ENCODE measurements around the gene TSPO.
A peak's percentile ranks its signal among the peaks of the same experiment; 100 is the strongest.
"Not testable (repeated sequence)": the region's sequence is repeated elsewhere in the genome, so short reads cannot be mapped to it uniquely, and the experiment has no call there.

TSPO gene

DNA sequence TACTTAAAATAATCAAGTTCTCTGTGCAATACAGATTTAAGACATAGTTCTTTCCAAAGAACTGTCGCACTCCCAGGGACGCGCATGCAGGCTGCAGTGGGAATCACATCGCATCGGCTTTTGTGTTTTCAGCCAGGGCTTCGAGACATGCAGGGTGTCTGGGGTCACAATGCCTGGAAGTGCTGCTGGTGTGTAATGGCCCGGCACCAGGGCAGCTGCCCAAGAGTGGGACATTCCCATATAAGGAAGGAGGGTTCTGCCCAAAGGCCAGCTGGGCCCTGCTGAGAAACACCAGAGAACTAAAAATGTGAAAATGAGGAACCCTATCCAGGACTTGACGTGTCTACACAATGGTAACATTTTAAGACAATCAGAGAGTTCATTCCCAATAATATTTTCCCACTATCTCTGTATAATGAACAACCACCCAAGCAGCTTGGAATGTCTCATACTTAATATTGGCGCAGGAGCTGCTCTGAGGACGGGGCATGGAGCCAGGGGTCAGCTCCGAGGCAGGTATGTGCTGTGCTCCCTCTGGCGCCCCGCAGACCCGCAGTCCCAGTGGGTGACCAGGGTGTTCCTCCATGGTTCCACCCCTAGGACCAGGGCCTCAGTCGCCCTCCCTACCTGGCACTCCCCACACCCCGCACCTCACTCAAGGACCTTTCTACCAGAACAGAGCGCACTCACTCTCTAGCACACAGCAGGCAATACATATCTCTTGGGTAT, 19.4 kb upstream of the TSPO start:
- no peak for DNase-seq (ENCODE audit: low read depth)

DNA sequence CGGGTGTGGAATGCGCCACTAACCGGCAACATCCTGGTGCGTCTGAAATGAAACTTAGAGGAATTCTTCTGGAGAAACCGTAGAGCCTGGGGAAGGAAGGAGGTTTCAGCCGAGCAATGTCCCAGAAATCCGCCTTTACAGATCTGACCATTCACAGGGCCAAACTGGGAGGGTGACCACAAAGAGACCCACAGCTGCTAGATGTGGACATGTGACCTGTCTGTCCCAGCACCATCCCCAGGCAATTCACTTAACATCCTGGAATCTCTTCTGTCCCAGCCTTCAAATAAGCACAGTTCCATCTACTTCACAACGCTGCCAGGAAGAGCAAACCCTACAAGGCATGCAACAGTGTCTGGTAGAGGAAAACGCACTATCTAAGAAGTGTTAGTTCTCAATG, 18.0 kb upstream of the TSPO start:
- no peak for DNase-seq (ENCODE audit: low read depth)

DNA sequence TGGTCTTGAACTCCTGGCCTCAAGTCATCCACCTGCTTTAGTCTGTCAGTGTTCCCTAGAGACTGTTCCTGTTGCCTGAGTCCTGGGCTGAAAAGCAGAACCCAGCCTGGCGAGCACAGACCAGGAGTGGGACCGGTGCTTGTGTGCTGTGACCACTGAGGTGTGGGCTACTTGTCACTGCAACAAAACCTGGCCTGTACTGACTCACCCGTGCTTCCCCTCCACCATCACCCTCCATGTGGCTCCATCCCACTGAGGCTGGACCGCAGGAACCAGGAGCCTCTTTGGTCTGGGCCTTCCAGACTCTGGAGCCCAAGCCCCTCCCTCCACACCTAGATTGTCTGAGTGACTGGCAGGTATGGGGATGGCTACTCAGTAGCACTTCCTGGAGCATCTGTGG, 16.8 kb upstream of the TSPO start:
- DNase-seq (ENCODE audit: low read depth), result no peak

DNA sequence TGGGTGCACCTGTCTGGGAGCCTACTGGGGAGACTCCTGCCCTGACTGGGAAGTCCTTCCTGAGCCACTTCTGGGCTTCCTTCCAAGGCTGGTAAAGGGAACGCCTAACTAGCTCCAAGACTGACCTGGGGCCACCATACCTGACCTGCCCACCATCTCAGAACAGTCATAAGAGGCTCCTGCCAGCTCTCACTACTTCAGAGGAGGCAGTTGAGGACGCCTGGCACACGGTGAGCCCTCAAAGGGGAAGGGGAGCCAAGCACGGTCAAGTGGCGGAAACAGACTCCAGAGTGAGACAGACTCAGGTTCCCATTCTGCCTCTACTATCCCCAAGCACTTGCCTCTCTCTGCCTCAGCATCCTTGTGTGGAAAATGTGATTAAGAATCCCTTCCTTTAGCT, 15.8 kb upstream of the TSPO start:
- DNase-seq (ENCODE audit: low read depth), result no peak

DNA sequence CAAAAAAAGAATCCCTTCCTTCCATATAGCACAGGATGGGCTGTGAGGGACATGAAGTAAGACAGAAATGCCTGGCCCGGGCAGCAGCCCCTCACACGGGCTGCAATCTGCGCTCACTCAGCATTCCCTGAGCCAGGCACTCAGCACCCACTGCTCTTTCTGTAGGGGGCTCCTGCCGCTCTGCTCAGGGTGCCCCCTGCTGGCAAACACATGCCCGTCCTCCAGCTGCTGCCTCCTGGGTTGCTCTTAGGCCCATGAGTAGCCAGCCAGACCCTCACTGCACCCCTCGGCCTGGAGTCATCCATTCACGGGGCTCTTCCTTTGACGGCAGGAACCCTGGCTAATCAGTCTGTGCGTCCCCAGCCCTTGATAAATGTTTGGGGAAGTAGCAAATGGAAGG, 15.1 kb upstream of the TSPO start:
- no peak for DNase-seq (ENCODE audit: low read depth)

DNA sequence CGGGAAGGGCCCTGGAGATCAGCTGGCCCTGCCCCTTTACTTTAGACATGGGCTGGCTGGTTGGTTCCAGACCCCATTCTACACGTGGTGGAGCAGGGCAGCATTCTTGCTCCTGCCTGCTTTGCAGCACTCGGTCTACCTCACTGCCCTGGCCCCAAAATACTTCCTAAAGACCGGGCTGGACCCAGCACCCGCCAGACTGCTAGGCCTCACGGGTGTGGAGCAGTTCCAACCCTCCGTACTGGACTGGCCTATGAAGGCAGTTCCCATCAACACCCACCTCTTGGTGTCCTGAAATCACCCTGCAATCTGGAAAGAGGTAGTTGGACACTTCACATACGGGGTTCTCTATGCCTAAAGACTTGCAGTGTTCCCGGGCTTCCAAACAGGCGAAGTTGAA, 14.6 kb upstream of the TSPO start:
- DNase-seq (ENCODE audit: low read depth), result no peak

DNA sequence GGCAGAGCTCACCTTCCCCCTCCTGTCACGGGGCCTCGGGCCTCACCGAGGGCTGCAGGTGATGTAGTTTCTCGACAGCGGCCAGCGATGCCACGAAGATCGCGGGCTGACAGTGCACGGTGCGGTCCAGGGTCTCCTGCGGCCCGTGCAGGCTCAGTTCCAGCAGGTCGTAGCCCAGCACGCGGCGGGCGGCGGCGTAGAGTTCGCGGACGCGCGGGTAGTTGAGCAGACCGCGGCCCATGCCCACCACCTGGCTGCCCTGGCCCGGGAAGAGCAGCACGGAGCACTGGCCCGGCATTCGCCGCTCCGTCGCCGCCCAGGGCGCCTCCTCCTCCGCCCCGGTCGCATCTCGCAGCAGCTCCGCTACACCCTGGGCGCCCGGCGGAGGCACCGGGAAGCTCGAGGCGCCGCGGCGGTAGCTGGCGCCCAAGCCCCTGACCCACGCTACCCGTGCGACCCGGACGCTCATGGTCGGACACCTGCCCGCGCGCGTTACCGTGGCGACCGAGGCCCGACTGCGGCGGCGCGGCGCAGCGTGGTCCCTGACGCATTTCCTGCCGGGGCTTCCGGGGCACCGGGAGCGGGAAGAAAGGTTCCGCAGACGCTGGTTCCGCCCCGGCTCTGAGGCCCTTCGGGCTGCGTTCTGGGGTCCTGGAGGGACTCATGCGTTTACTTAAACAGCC, 8.3 kb upstream of the TSPO start, which contains the start of gene MCAT:
TSS of gene MCAT (minus strand) at position 519 of the 683 bp plus-strand sequence. CDS start at position 469, 50 bp downstream.
- DNase-seq (ENCODE audit: low read depth), result peak; percentile 62

DNA sequence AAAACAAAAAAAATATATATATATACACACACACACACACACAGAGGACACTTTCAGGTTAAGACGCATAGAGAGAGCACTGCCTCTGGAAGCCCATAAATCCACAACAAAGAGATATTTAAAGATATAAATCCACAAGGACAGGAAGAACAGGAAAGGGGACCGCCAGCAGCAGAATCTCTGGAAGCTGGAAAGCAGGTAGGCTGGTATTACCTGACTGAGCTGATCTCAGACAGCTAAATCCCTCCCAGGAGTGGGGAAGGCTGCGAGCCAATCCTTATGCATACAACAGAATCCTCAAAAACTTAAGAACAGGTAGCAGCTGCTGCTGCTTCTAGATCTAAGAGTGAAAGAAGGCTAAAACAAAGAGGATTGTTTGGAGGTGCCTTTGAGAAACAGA, 6.4 kb upstream of the TSPO start:
- DNase-seq (ENCODE audit: low read depth), result no peak

DNA sequence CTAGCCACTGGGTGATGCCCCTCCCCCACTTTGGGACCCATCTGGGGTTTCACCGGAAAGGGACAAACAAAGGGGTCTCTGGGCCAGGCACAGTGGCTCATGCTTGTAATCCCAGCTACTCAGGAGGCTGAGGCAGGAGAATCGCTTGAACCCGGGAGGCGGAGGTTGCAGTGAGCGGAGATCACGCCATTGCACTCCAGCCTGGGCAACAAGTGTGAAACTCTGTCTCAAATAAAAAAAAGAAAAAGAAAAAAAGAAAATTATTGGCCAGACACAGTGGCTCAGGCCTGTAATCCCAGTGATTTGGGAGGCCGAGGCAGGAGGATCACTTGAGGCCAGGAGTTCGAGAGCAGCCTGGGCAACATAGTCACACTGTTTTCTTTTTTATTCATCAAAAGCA, 6.0 kb upstream of the TSPO start:
- DNase-seq (ENCODE audit: low read depth), result not testable (repeated sequence)

DNA sequence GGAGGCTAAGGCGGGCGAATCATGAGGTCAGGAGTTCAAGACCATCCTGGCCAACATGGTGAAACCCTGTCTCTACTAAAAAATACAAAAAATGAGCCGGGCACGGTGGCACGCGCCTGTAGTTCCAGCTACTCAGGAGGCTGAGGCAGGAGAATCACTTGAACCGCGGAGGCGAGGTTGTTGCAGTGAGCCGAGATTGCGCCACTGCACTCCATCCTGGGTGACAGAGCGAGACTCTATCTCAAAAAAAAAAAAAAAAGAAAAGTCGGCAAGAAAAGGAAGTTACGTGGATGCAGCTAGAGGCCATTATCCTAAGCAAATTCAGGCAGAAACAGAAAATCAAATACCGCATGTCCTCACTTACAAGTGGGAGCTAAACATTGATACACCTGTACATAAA, 5.0 kb upstream of the TSPO start:
- not testable (repeated sequence) for DNase-seq (ENCODE audit: low read depth)

DNA sequence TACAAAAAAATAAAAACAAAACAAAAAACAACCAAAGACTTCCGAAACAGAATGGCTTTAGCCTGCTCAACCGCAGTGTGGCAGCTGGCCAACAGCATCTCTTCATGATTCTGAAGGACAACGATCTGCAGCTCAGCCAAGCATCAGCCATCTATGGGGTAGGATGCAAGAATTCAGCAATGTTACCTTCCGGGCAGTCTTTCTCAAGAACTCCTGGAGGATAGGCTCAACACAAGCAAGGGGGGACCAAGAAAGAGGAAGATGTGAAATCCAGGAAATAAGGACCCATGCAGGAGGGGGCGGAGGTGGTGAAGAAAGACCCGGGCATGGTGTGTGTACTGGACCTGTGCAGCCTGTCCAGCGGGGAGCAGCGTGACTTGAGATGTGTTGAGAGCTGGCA, 3.5 kb upstream of the TSPO start:
- no peak for DNase-seq (ENCODE audit: low read depth)

DNA sequence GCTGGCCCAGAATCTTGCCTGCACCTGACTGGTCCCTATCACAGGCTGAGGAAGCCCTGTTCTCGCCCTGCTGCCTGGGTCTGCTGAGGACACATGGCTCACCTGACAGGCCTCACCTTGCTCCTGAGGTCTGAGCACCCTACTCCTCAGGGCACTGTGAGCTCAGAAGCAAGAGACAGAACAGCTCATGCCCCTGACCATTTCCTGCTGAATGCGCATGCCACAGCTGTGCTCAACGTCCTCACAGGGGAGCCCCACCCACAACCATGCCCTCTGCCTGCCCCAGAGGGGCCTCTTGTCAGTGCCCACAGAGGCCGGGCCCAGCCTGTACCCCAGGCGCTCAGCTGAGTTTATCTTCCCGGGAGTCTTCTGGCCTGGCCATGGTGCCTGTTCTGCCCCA, 2.8 kb upstream of the TSPO start:
- DNase-seq (ENCODE audit: low read depth), result no peak

DNA sequence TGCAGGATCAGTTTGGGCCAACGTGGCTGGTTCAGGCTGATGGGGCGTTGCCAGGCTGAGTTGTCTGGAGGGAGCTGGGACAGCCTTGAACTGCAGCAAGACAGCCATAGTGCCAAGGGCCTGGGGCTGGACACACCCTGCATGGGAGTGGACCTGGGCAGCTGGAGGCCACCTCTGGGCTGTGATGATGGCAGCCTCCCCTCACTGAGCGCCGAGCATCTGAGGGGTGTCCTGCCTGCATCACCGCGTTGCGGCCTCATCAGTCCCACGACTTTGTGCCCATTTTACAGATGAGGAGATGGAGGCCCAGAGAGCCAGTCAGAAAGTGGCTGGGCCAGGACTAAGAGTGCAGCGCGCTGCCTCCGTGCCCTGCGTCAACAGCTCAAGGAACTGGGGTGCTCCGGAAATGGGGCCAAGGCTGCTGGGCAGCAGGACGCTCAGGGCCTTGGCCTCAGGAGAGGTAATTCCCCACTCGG, 590 bp upstream of the TSPO start:
- DNase-seq (ENCODE audit: low read depth), result no peak

DNA sequence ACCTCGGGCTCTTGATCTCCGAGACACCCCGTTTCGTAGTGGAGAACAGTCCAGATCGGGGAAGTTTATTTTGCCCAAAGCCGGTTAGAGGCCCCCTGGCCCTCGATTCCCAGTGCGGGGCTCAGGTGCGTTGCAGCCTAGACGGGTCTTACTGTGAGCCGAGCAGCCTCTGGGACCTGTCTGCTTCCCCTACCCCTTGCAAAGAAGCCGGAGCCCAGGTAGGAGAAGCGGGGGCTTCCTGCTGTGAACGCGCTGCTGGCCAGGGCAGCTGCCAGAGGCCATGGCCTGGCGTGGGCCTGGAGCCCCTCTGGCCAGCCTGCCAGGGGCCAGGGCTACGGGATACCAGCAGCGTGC, 621 bp downstream of the TSPO start:
- no peak for DNase-seq (ENCODE audit: low read depth)

DNA sequence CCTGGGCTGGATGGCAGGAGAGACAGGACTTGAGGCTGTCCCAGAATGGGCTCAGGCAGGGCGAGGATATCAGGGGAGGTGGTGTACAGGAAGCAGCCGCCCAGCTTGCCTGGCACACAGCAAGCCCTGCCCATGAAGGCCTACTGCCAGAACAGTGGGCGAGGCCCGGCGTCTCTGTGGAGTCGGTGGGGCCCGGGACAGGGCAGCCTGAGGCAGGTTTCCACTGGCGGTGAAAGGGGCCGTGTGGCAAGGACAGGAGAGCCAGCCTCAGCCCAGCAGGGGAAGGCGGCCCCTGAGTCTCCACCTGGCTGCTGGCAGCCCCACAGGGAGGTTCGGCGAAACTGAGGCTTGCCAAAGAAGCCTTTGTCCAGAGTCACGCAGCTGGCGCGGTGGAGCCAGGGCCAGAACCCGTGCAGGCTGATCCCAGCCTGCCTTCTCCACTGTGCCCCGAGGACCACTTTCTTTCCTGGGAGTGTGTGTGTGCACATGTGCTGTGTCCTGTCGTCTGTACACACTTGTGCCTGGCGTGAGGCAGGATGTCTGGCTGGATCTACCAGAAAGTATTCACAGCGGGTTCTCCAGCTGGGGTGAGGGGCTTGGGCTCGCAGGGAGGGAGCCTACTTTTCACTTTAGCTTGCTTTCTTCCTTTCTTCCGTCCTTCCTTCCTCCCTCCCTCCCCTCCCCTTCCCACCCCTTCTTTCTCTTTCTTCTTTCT, 1.2 kb downstream of the TSPO start:
- peak; percentile 43 for DNase-seq (ENCODE audit: low read depth)

DNA sequence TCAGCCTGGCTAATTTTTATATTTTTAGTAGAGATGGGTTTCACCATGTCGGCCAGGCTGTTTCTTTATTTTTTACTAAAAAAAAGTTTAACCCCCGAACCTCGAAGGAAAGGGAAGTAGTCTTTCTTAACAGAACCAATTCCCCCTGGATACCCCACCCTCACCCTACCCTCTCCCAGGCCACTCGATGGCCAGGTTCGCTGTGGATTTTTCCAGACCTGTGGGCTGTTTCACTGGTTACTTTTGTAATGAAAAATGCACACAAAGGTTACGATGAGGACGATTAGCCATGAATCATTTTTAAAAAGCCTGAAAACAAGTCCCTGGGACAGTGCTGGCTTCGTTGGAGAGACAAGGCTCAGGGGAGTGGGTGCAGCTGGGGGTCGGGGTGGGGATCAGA, 2.5 kb downstream of the TSPO start:
- DNase-seq (ENCODE audit: low read depth), result no peak

DNA sequence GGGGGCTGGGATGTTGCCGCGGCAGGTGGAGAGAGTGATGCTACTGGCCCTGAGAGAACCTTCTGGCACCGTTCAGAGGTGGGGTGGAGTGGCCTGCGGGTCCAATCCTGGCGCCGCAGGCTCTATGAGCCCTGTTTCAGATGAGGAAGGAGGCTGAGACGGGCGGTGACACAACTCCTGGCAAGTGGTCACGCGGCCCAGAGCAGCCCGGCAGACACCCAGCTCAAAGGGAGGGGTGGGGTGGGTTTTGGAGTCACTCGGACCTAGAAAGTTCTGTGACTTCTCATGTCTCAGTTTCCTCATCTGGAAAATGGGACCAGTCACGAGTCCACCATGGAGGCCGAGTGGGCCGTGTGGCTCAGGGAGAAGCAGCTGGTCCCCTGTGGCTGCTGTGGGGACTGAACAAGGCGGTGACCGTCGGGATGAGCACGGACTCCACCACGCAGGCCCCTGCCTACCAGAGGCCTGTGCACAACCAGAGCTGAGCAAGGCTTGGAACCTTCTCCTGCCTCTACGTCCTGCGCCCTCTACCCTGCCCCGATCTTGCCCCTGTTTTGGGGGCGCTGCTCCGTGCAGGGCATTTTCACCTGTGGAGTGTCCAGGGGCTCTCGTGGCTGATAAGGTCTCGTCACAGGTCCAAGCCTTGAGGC, 3.7 kb downstream of the TSPO start:
- no peak for DNase-seq (ENCODE audit: low read depth)

DNA sequence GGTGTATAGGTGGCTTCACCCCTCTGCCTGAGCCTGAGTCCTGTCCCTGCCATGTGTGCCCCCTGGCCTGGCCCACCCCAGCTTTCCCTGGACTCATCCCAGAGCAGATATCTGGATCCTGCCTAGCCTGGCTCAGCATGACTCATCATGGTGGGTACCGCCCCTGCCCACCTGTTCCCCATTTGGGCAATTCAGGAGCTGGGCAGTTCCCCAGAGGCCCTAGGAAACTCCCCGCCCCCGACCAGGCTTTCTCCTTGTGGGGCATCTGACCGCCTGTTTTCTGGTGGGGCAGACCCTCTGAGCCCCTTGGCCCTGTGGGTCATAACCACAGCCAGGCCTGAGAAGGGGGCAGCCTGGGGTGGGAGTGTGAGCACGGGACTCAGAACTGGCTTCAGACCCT, 4.4 kb downstream of the TSPO start:
- no peak for DNase-seq (ENCODE audit: low read depth)

DNA sequence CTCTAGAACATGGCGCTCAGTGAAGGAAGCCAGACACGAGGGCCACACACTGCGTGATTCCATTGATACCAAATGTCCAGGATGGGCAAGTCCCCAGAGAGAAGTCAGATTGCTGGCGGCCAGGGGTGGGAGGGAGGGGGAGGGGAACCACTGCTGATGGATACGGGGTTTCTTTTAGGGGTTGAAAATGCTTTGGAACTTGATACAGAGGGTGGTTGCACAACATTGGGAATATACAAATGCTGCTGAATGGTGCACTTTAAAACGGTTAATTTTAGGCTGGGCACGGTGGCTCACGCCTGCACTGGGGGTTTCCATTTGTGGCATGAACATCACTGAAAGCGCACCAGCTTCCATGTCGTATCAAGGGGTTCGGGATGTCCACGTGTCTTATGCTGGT, 5.1 kb downstream of the TSPO start:
- DNase-seq (ENCODE audit: low read depth), result no peak

DNA sequence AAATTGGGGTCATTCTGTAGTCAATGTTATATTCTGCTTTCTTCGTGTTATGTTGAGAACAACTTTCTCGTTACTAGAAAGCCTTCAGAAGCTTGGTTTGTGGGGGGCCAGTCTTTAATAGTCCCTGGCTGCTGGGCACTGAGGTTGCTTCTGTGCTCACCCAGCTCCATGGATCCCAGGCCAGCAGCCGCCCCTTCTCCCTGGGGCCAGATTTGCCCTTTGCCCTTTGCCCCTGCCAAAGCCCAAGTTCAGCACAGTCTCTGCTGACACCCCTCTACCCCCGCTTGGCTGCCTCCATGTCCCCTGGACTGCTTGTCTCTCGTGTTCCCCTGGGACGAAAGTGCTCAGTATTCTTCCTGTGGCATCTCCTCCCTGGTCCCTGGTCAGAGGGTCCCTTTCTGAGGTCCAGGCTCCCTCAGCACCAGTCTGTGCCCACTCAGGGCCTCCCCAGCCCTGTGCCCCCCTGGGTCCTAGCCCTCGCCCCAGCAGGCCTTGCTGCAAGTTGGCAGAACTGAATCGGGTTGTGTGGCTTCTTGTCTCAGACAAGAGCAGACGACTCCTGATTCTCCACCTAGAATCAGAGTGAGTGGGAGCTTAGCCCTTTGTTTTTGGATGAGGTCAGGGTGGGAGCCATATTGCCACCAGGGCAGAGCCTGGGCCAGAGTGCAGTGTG, 6.7 kb downstream of the TSPO start:
- DNase-seq (ENCODE audit: low read depth), result no peak

DNA sequence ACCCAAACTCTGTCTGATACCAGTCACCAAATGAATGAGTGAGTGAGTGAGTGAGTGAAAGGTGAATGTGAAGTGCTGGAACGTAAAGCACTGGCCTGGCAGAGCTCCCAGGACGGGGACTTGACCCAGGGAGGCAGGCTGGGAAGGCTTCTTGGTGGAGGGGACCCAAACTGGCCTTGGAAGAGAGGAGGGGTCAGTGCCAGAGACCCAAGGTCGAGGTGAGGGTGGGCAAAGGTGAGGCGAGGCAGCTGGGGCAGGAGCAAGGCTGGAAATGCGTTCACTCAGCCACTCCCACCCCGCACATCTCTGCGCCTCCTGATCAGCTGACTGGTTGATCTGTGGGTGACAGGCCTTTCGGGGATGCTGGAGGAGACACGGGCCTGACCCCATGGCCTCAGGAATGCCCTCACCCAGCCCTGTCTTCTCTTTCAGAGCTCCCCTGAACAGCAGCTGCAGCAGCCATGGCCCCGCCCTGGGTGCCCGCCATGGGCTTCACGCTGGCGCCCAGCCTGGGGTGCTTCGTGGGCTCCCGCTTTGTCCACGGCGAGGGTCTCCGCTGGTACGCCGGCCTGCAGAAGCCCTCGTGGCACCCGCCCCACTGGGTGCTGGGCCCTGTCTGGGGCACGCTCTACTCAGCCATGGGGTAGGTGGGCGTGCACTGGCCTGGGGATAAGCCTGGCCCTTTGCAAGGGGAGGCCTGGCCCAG, 7.6 kb downstream of the TSPO start:
- no peak for DNase-seq (ENCODE audit: low read depth)
